Adrenal gland (tissue), 5 donors: ENCODE measurements around the gene MRNIP.

ENCODE experiments used
- CTCF ChIP-seq, 6 experiments: fragments of 450-650 bp in 4 of 6; fragments of 200-600 bp in 2 of 6; sonication (generic) in 1 of 6; IDR thresholded peaks; 1 replicate in 5 of 6; 2 replicates in 1 of 6; pipeline versions ENCODE4 v1.5.1 to v1.8.0; 2016 to 2021; ENCODE audit warnings: antibody characterized with exemption in 6 of 6, mild to moderate bottlenecking in 2 of 6, moderate library complexity in 1 of 6
- POLR2A ChIP-seq, 2 donors: fragments of 450-650 bp; IDR thresholded peaks; one replicate each; pipeline ENCODE4 v1.6.1; 2017; ENCODE audit warnings: antibody characterized with exemption in 2 of 2, mild to moderate bottlenecking in 2 of 2, moderate library complexity in 1 of 2
- donor health status: DM: no; HTN: no; CAD: no.

- TF ChIP-seq CTCF (IDR thresholded peaks at IDR 0.05) (no peak), POLR2A (IDR thresholded peaks at IDR 0.05) (peak in 1 of 2 donors; percentile 25)
Measured at GRCh38 chr5:179802207-179802883, 56.3 kb downstream of the MRNIP start.
